PC-3 (cell line): ENCODE measurements around the gene TEAD1. TPM values are rescaled to one million over a fixed set of nuclear protein-coding genes. Genes with fewer than 3 reads are reported as not detected.

ENCODE experiments used
- ATAC-seq: fragments of 200-7000 bp; cut with Tn5 transposase; 2 replicates; pipeline ENCODE4 v1.9.1; 2020; ENCODE audit warnings: mild to moderate bottlenecking, moderate library complexity
- BruUV-seq: library from RNA; stranded (reverse); fragments of 400-500 nt; replicated peaks from 2 replicates; lab custom pipeline; 2021; lab: Mats Ljungman, UMichigan
- CTCF ChIA-PET: fragments of 300-600 bp; sonication (Branson Sonifier 250); formaldehyde crosslinking; loops from one replicate; lab custom pipeline; 2022; ENCODE audit warnings: antibody characterized with exemption; lab: Charles Lee
- POLR2A ChIA-PET: fragments of 300-600 bp; sonication (Branson Sonifier 250); formaldehyde crosslinking; loops from one replicate; lab custom pipeline; 2022; ENCODE audit warnings: antibody characterized with exemption; ENCODE audit not compliant: unreplicated experiment; lab: Charles Lee
- DNase-seq: peaks from one replicate; pipeline ENCODE4 v3.0.0-alpha.2; 2015
- H2AFZ ChIP-seq: fragments of 300-600 bp; sonication (generic); 2 replicates; pipeline ENCODE4 v1.6.0; 2016; ENCODE audit warnings: antibody characterized with exemption, low read length
- H3F3A ChIP-seq: fragments of 300-600 bp; sonication (generic); one replicate; pipeline ENCODE4 v1.6.0; 2017; ENCODE audit warnings: antibody characterized with exemption, low read length, control low read depth, mild to moderate bottlenecking; ENCODE audit not compliant: unreplicated experiment
- H3K27ac ChIP-seq: fragments of 300-600 bp; sonication (generic); 2 replicates; pipeline ENCODE4 v1.5.1; 2016; ENCODE audit warnings: mild to moderate bottlenecking, low read length
- H3K27me3 ChIP-seq: fragments of 300-600 bp; sonication (generic); 2 replicates; pipeline ENCODE4 v1.6.1; 2016; ENCODE audit warnings: low read length, mixed read lengths
- H3K36me3 ChIP-seq: fragments of 300-600 bp; sonication (generic); 2 replicates; pipeline ENCODE4 v1.6.1; 2016; ENCODE audit warnings: low read depth, mixed run types, low read length, mixed read lengths
- H3K4me1 ChIP-seq: fragments of 300-600 bp; sonication (generic); 2 replicates; pipeline ENCODE4 v1.5.1; 2016; ENCODE audit warnings: low read length; ENCODE audit not compliant: insufficient read depth
- H3K4me2 ChIP-seq: fragments of 300-600 bp; sonication (generic); 2 replicates; pipeline ENCODE4 v1.6.0; 2016; ENCODE audit warnings: low read length
- H3K4me3 ChIP-seq: fragments of 300-600 bp; sonication (generic); 2 replicates; pipeline ENCODE4 v1.5.1; 2016; ENCODE audit warnings: mild to moderate bottlenecking, low read length, mixed read lengths
- H3K79me2 ChIP-seq: fragments of 300-600 bp; sonication (generic); 2 replicates; pipeline ENCODE4 v1.6.1; 2017; ENCODE audit warnings: low read length, mixed read lengths
- H3K9ac ChIP-seq: fragments of 300-600 bp; sonication (generic); 2 replicates; pipeline ENCODE4 v1.6.0; 2016; ENCODE audit warnings: mild to moderate bottlenecking, low read length
- H3K9me2 ChIP-seq: fragments of 300-600 bp; sonication (generic); replicated peaks from 2 replicates; pipeline ENCODE4 v1.6.1; 2016; ENCODE audit warnings: mixed run types, low read length, mixed read lengths
- H3K9me3 ChIP-seq: fragments of 300-600 bp; sonication (generic); 2 replicates; pipeline ENCODE4 v1.6.1; 2016; ENCODE audit warnings: low read length, mixed read lengths
- H4K20me1 ChIP-seq: fragments of 300-600 bp; sonication (generic); 2 replicates; pipeline ENCODE4 v1.6.1; 2016; ENCODE audit warnings: low read length, mixed read lengths
- CTCF ChIP-seq: fragments of 300-600 bp; sonication (generic); conservative IDR thresholded peaks from 2 replicates; pipeline ENCODE4 v1.5.1; 2017; ENCODE audit warnings: antibody characterized with exemption, low read depth, mild to moderate bottlenecking, low read length
- EZH2 ChIP-seq: fragments of 300-600 bp; sonication (generic); IDR thresholded peaks from one replicate; pipeline ENCODE4 v1.6.1; 2017; ENCODE audit warnings: antibody characterized with exemption, mild to moderate bottlenecking, low read length; ENCODE audit not compliant: unreplicated experiment
- EZH2phosphoT487 ChIP-seq: fragments of 300-600 bp; sonication (generic); IDR thresholded peaks from 2 replicates; pipeline ENCODE4 v1.6.1; 2018; ENCODE audit warnings: mild to moderate bottlenecking, antibody characterized with exemption, low read length, borderline replicate concordance
- intact Hi-C: fragments of 100-400 bp; cut with micrococcal nuclease; formaldehyde crosslinking; loops from 2 replicates; pipeline ENCODE4 v1.9.0; 2023
- total RNA-seq: library from RNA; depleted of rRNA; stranded (reverse); fragments of >200 nt; gene quantifications from 2 replicates; pipeline ENCODE4 v1.2.3, GENCODE V29; 2014

Gene TEAD1
- total RNA-seq, 1 experiment from 2014 or later: 70.2 TPM

DNA sequence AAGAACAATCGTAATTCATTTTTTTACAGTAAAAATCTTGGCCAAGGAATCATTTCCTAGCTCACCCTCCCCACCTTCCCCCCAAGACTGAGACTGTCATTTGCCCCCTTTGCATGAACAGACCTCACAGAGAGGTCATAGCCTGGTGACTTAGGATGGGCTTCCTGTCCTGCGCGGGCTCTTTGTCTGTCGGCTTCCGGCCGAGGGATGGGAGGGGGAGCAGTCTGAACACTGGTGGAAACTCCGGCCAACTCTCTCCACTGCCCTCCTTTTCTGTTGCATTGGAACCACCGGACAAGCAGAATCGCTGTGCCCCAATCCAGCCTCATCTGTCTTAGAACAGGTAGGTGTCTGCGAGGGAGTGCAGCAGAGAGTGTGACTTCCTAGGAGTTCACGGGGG, 41.7 kb downstream of the TEAD1 start:
- no peaks in the 10 kb centered on the region for H3K9me2 ChIP-seq
- H2AFZ ChIP-seq: no peak overlapping the region
- H3K9me3 ChIP-seq: no peaks in the 10 kb centered on the region
- ChIA-PET CTCF (no interaction called here), POLR2A (no interaction called here)
- no peaks in the 10 kb centered on the region for H3F3A ChIP-seq
- 0 out of 2 replicates have a peak, but pooled peaks cover 5% of the 10 kb centered on the region for H4K20me1 ChIP-seq
- H3K27me3 ChIP-seq: no peaks in the 10 kb centered on the region
- no peak overlapping the region for H3K9ac ChIP-seq
- H3K27ac ChIP-seq: no peak overlapping the region
- H3K36me3 ChIP-seq: no peaks in the 10 kb centered on the region
- no peak overlapping the region for H3K4me3 ChIP-seq
- intact Hi-C loops: no loop called here
- H3K4me2 ChIP-seq: no peak overlapping the region
- TF ChIP-seq CTCF: no peak
- TF ChIP-seq EZH2phosphoT487: no peak
- TF ChIP-seq EZH2: no peak
- peaks cover 98% of the 10 kb centered on the region for H3K79me2 ChIP-seq
- ATAC-seq (no peak), DNase-seq (no peak)
- H3K4me1 ChIP-seq: peaks cover 6% of the 10 kb centered on the region
- BruUV-seq: no TSS peak

DNA sequence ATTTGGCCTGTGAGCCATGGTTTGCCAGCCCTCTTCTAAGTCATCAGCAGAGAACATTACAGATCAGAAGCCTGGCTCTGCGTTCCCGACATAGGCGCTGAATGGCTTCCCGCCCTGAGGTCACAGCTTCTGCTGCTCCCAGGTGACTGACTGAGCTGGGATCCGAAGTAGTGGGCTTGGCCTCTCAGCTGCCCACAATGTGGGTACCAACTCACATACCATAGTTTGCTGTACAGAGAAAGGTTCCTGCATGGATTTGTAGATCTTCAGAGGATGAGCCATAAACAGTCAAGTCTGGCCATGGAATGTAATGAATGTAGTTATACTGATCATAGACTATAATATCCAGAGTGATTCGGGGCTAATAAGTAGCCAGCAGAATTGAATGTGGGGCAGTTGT, 42.6 kb downstream of the TEAD1 start:
- H3K27me3 ChIP-seq: no peaks in the 10 kb centered on the region
- H3K36me3 ChIP-seq: no peaks in the 10 kb centered on the region
- no peaks in the 10 kb centered on the region for H3F3A ChIP-seq
- no peaks in the 10 kb centered on the region for H3K9me2 ChIP-seq
- no peak for TF ChIP-seq CTCF
- no peak for TF ChIP-seq EZH2phosphoT487
- TF ChIP-seq EZH2: no peak
- ATAC-seq (no peak), DNase-seq (no peak)
- peaks cover 15% of the 10 kb centered on the region for H3K4me1 ChIP-seq
- POLR2A ChIA-PET: no interaction called here
- CTCF ChIA-PET: no interaction called here
- 0 out of 2 replicates have a peak, but pooled peaks cover 5% of the 10 kb centered on the region for H4K20me1 ChIP-seq
- H2AFZ ChIP-seq: no peak overlapping the region
- H3K79me2 ChIP-seq: peaks cover 98% of the 10 kb centered on the region
- no peak overlapping the region for H3K4me3 ChIP-seq
- no peak overlapping the region for H3K9ac ChIP-seq
- BruUV-seq: no TSS peak
- no peak overlapping the region for H3K4me2 ChIP-seq
- no peaks in the 10 kb centered on the region for H3K9me3 ChIP-seq
- no peak overlapping the region for H3K27ac ChIP-seq
- intact Hi-C loops: no loop called here

GRCh38 chr11:12717851-12718291, 43.6 kb downstream of the TEAD1 start:
- Histone ChIP-seq H3K4me2 (no peak overlapping the region), H2AFZ (no peak overlapping the region), H3K9me2 (no peaks in the 10 kb centered on the region), H4K20me1 (0 out of 2 replicates have a peak, but pooled peaks cover 5% of the 10 kb centered on the region), H3K36me3 (no peaks in the 10 kb centered on the region), H3K9ac (no peak overlapping the region), H3K27me3 (no peaks in the 10 kb centered on the region), H3K27ac (no peak overlapping the region), H3K9me3 (no peaks in the 10 kb centered on the region), H3K79me2 (peaks cover 98% of the 10 kb centered on the region), H3K4me1 (peaks cover 25% of the 10 kb centered on the region), H3K4me3 (no peak overlapping the region), H3F3A (no peaks in the 10 kb centered on the region)
- DNase-seq: no peak
- ChIA-PET POLR2A (no interaction called here), CTCF (interaction anchor here (0.5 kb wide), 1 partner anchor 51 kb away, joined by 3 read pairs; no protein-coding TSS in a partner anchor)
- intact Hi-C loops: no loop called here
- no peak for TF ChIP-seq EZH2phosphoT487
- BruUV-seq: no TSS peak
- ATAC-seq: no peak
